Astrocyte of the cerebellum (primary cell): Measurements from ENCODE around the gene GALNTL6.

Experiments
- DNase-seq: peaks from one replicate; pipeline ENCODE4 v3.0.0-alpha.2; 2011; ENCODE audit warnings: low read depth
- H3K4me3 ChIP-seq: 2 replicates; pipeline ENCODE4 v1.5.1; 2011; ENCODE audit warnings: mild to moderate bottlenecking, low read depth, low read length, moderate library complexity
- CTCF ChIP-seq: IDR thresholded peaks from 2 replicates; pipeline ENCODE4 v1.5.1; 2012; ENCODE audit warnings: low read length, low read depth, moderate library complexity, mild to moderate bottlenecking; ENCODE audit errors: missing control alignments
- in situ Hi-C: cut with HindIII; loops from 2 replicates; pipeline ENCODE4 v1.10.0; 2017; ENCODE audit warnings: low sequenced_read_pairs

Gene GALNTL6

GRCh38 chr4:172650758-172651530, 837.7 kb downstream of the GALNTL6 start:
- in situ Hi-C loops, result no loop called here
- DNase-seq, result no peak
- no peak overlapping the region for H3K4me3 ChIP-seq
- no peak for TF ChIP-seq CTCF

GRCh38 chr4:172651961-172652360, 838.8 kb downstream of the GALNTL6 start:
- no peak overlapping the region for H3K4me3 ChIP-seq
- in situ Hi-C loops, result no loop called here
- DNase-seq, result no peak
- no peak for TF ChIP-seq CTCF

- no peak for DNase-seq
- in situ Hi-C loops, result no loop called here
- H3K4me3 ChIP-seq, result no peak overlapping the region
- TF ChIP-seq CTCF, result no peak
Observed at GRCh38 chr4:172652369-172652768, 839.2 kb downstream of the GALNTL6 start.

- no peak for TF ChIP-seq CTCF
- no peak overlapping the region for H3K4me3 ChIP-seq
- DNase-seq, result no peak
- in situ Hi-C loops, result no loop called here
Observed at GRCh38 chr4:172653676-172654075, 840.5 kb downstream of the GALNTL6 start.

- TF ChIP-seq CTCF, result no peak
- in situ Hi-C loops, result no loop called here
- no peak for DNase-seq
- no peak overlapping the region for H3K4me3 ChIP-seq
Observed at GRCh38 chr4:172654457-172654856, 841.3 kb downstream of the GALNTL6 start.

GRCh38 chr4:172656055-172656454, 842.9 kb downstream of the GALNTL6 start:
- no peak overlapping the region for H3K4me3 ChIP-seq
- no peak for TF ChIP-seq CTCF
- DNase-seq, result no peak
- in situ Hi-C loops, result no loop called here
